Uterus (tissue), 4 donors: Measurements from ENCODE around the gene NLGN1. TPM values are rescaled to one million over a fixed set of nuclear protein-coding genes. Genes with fewer than 3 reads are reported as not detected.

ENCODE experiments used
- DNase-seq, 2 donors: peaks; one replicate each; pipeline ENCODE4 v3.0.0-alpha.2; 2019 to 2020
- H3K27ac ChIP-seq, 2 donors: fragments of 200-600 bp; sonication (generic); 1 replicate in 1 of 2; 2 replicates in 1 of 2; pipeline ENCODE4 v1.5.1; 2016 to 2018
- H3K27me3 ChIP-seq, 2 donors: fragments of 200-600 bp; sonication (generic); one replicate each; pipeline ENCODE4 v1.5.1; 2018 to 2019; ENCODE audit warnings: control low read depth in 1 of 2
- H3K36me3 ChIP-seq, 2 donors: fragments of 200-600 bp; sonication (generic); one replicate each; pipeline ENCODE4 v1.5.1; 2019; ENCODE audit warnings: control low read depth in 1 of 2
- H3K4me1 ChIP-seq, 2 donors: fragments of 200-600 bp; sonication (generic); one replicate each; pipeline ENCODE4 v1.5.1; 2018 to 2019; ENCODE audit warnings: control low read depth in 1 of 2
- H3K4me3 ChIP-seq, 2 donors: fragments of 200-600 bp; sonication (generic); 1 replicate in 1 of 2; 2 replicates in 1 of 2; pipeline ENCODE4 v1.5.1; 2018 to 2019; ENCODE audit warnings: mild to moderate bottlenecking in 1 of 2
- H3K9me3 ChIP-seq, 2 donors: fragments of 200-600 bp; sonication (generic); one replicate each; pipeline ENCODE4 v1.5.1; 2019; ENCODE audit warnings: control low read depth in 1 of 2
- CTCF ChIP-seq, 4 experiments: fragments of 200-600 bp in 2 of 4; fragments of 450-650 bp in 2 of 4; sonication (generic) in 2 of 4; IDR thresholded peaks; one replicate each; pipeline ENCODE4 v1.5.1; 2016 to 2019; ENCODE audit warnings: antibody characterized with exemption in 4 of 4, mild to moderate bottlenecking in 2 of 4, moderate library complexity in 1 of 4
- POLR2A ChIP-seq, 2 donors: fragments of 450-650 bp; IDR thresholded peaks; one replicate each; pipeline ENCODE4 v1.6.1; 2016; ENCODE audit warnings: antibody characterized with exemption in 2 of 2, mild to moderate bottlenecking in 1 of 2, moderate library complexity in 1 of 2
- intact Hi-C: fragments of 100-400 bp; cut with DNase I; formaldehyde crosslinking; loops from one replicate; pipeline ENCODE4 v1.15.1; 2023; ENCODE audit warnings: low total_unique reads
- total RNA-seq, 4 donors: library from RNA; depleted of rRNA in 3 of 4; stranded (reverse); fragments of >200 nt in 3 of 4; gene quantifications; one replicate each; pipeline versions ENCODE4 v1.1.0 to v1.2.4, GENCODE V29; 2014 to 2023
- donor health status: DM: yes; HTN: yes; CAD: no.

Gene NLGN1
- total RNA-seq, 4 donors from 2014 or later = 3.6 to 44.8 (median 9.8) TPM

- intact Hi-C loops = no loop called here
- no peak overlapping the region for H3K27ac ChIP-seq
Measured at GRCh38 chr3:174099724-174100123, 702.2 kb downstream of the NLGN1 start.

GRCh38 chr3:174100744-174101143 is 703.2 kb downstream of the NLGN1 start:
- Histone ChIP-seq H3K4me1 (no peaks in the 10 kb centered on the region), H3K27me3 (no peaks in the 10 kb centered on the region), H3K27ac (no peak overlapping the region), H3K9me3 (no peaks in the 10 kb centered on the region), H3K4me3 (no peak overlapping the region), H3K36me3 (no peaks in the 10 kb centered on the region)
- no peak for DNase-seq
- TF ChIP-seq CTCF (IDR thresholded peaks at IDR 0.05) = no peak
- TF ChIP-seq POLR2A (IDR thresholded peaks at IDR 0.05) = no peak
- intact Hi-C loops = no loop called here

More at GRCh38 chr3:174099724-174100123, 702.2 kb downstream of the NLGN1 start:
- no peaks in the 10 kb centered on the region for H3K4me1 ChIP-seq
- TF ChIP-seq POLR2A (IDR thresholded peaks at IDR 0.05) (no peak), CTCF (IDR thresholded peaks at IDR 0.05) (no peak)
- H3K4me3 ChIP-seq = no peak overlapping the region
- H3K9me3 ChIP-seq = no peaks in the 10 kb centered on the region
- DNase-seq = no peak
- no peaks in the 10 kb centered on the region for H3K27me3 ChIP-seq
- no peaks in the 10 kb centered on the region for H3K36me3 ChIP-seq

GRCh38 chr3:174101244-174101643 is 703.7 kb downstream of the NLGN1 start:
- Histone ChIP-seq H3K9me3 (no peaks in the 10 kb centered on the region), H3K36me3 (no peaks in the 10 kb centered on the region), H3K4me1 (no peaks in the 10 kb centered on the region), H3K4me3 (no peak overlapping the region), H3K27me3 (no peaks in the 10 kb centered on the region), H3K27ac (no peak overlapping the region)
- intact Hi-C loops = no loop called here
- no peak for DNase-seq
- TF ChIP-seq POLR2A (IDR thresholded peaks at IDR 0.05) (no peak), CTCF (IDR thresholded peaks at IDR 0.05) (no peak)

- no peaks in the 10 kb centered on the region for H3K27me3 ChIP-seq
- H3K36me3 ChIP-seq = no peaks in the 10 kb centered on the region
- TF ChIP-seq POLR2A (IDR thresholded peaks at IDR 0.05) (no peak), CTCF (IDR thresholded peaks at IDR 0.05) (no peak)
- no peak overlapping the region for H3K27ac ChIP-seq
- H3K4me1 ChIP-seq = no peaks in the 10 kb centered on the region
- no peak for DNase-seq
- no peak overlapping the region for H3K4me3 ChIP-seq
- intact Hi-C loops = no loop called here
- no peaks in the 10 kb centered on the region for H3K9me3 ChIP-seq
Measured at GRCh38 chr3:174102274-174102673, 704.7 kb downstream of the NLGN1 start.

GRCh38 chr3:174102866-174103265 is 705.3 kb downstream of the NLGN1 start:
- H3K27ac ChIP-seq = no peak overlapping the region
- H3K4me3 ChIP-seq = no peak overlapping the region
- H3K4me1 ChIP-seq = no peaks in the 10 kb centered on the region
- intact Hi-C loops = no loop called here
- H3K9me3 ChIP-seq = no peaks in the 10 kb centered on the region
- TF ChIP-seq POLR2A (IDR thresholded peaks at IDR 0.05) (no peak), CTCF (IDR thresholded peaks at IDR 0.05) (no peak)
- no peaks in the 10 kb centered on the region for H3K36me3 ChIP-seq
- H3K27me3 ChIP-seq = no peaks in the 10 kb centered on the region
- no peak for DNase-seq
